ENCODE results near the gene RHOC.

The RHOC gene

DNA sequence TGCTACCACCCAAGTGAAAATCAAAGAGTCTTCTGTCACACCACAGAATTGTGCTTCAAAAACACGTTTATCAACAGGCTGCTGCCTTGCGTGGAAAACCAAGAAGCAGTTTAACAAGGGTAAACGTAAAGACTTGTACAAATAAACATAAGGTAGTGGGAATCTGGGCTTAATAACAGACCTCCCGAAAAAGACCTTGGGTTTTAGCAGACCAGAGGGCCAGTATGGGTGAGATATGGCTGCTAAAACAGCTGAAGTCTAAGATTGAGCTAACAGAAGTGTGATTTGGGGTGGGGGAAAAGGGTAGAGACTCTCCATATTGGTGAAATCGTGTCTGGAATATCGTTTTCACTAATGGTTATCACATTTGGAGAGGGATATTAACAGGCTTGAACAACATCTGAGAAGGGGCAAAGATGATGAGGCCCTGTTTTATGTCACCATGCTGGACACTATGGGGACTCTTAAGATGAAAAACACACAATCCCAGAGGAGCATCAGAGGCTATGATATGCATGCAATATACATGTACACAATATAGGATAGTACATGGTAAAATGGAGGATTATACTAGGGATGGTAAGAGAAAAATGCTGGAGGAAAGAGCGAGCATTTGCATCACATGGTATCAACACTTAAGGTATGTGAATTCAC is 31.1 kb downstream of the RHOC start:
- no peak for DNase-seq

DNA sequence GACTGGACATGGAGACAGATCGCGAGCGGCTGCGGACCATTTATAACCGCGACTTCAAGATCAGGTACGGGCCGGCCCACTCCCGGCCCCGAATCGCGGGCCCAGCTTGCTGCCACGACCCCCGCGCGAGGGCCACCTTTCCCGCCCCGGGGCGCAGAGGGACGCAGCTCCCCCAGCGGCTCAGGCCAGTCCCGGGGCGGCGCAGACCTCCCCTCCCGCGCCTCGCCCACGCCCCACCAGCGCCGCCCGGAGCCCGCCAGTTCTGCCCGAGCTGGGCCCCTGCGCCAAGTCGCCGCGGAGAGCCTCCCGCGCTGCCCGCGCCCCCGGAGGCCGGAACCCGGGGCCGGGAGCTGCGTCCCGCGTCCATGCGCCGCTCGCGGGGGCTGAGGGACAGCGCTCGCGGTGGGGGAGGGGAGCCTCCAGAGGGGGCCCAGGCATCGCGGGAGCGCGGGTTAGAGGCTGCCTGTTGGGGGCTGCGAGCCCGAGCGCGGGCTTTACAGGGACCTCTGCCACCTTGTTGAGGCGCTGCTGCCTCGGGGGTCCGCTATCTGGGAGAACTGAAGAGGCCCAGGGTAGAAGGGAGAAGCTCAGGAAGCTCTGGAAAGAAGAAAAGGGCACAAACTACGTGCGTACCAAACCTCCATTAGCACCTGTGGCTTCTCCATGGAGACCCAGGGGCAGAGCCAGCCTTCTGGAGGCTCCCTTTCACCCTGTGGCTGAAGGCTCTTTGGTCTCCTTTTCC is 31.8 kb downstream of the RHOC start:
- peak; percentile 19 for DNase-seq

DNA sequence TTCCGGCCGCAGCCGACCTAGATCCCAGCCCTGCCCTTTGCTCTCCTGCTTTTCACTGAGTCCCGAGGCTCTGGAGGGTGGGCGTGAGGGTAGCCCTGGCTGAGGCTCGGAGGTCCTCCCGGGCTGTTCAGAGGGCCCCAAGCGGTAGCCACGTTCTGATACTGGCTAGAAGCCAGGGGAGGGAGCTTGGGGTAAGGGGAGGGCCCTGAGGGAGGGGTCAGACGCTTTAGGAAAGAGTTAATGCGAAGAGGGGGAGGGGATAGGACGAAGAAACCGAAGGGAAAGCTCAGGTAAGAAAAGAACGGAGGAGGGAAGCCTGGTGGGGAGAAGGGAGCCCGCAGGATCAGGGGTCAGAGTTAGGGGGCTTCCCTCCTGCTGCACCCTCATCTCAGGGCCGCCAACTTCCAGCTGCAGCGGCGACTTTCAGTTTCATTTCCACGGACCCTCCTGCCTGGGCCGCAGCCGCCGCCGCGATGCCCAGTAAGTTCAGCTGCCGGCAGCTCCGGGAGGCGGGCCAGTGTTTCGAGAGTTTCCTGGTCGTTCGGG is 32.4 kb downstream of the RHOC start, which contains the start of gene MOV10:
MOV10 (plus strand) TSS at position 220 of the 546 bp plus-strand sequence; CDS start at position 474, 254 bp downstream.
- DNase-seq, result peak; percentile 46

DNA sequence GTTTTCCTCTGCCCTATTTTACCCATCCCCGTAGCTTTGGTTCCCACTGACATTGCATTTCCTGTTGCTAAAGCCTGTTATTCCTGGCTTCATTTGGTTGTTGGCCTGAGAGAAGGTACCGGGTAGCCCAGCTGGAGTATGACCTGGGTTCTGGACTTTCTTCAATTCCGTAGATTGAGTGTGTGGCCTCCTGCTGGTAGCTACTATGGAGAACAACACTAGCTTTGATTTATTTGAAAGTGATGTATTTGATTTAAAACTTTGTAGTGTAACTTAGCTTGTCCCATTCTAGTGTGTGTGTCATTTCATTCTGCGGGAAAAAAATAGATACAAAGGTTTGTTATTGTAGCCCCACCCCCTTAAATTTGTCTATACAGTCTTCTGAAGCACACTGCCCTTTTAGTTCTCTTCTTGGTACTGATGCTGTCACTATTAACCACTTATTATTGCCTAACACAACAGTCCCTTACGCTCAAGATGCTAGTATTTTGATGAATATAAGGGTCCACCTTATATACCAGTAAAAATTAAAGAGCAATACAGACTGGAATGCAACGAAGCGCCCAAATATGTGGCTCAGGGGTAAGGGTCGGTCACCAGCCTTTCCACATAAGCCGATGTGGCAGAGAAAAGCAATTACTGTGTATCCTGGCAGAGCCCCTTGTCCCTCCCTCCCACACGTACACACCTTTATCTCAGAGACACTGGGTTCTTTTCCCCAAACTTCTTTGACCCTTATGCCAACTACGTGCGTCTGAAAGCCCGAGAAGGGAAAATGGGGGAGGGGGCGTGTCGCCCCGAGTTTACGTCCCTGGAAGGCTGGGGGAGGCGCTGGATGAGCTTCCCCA is 33.1 kb downstream of the RHOC start:
- no peak for DNase-seq

DNA sequence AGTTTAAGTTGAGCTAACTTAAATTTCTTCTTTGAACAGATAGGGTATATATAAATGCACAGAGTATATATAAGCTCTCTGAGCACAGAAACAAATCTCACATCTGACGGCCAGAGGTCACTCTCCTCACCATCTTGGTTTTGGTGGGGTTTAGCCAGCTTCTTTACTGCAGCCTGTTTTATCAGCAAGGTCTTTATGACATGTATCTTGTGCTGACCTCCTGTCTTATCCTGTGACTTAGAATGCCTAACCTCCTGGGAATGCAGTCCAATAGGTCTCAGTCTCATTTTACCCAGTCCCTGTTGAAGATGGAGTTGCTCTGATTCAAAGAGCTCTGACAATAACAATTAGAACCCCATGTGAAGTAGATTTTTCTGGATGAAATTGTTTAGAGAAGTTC is 34.1 kb downstream of the RHOC start:
- no peak for DNase-seq

DNA sequence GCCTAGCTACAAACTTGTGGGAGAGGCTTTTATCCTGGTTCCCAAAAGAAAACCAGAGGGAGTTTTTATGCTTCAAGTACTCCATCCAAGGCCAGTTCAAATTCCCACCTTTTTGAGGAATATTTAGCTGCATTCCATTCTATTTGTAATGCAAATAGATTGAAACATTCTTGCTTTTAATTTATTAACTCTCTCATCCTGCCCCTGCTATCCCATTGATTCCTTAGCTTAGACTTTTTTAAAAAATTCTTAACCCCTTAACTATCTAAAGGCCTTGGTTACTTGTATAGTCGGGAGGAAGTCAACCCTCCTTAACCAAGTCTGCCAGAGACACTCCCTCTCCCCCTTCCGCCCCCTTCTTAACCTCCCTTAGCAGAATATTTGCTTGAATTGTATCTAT is 34.9 kb downstream of the RHOC start:
- DNase-seq, result no peak

DNA sequence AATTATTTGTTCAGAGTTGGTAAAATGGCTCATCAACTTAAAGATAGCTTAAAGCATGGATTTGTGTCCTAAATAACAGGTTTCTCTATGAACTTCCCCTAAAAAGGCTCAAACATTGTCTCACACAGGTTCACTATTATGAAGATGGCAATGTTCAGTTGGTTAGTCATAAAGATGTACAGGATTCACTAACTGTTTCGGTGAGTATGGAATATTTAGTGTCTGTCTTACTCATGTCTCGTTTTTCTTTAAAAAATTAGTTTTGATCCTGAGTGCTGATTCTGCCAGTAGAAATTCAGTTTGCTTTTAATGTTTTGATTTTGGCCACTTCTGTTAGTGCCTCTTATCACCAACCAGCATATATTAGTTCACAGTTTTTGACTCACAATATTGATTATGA is 40.0 kb downstream of the RHOC start:
- DNase-seq, result no peak

DNA sequence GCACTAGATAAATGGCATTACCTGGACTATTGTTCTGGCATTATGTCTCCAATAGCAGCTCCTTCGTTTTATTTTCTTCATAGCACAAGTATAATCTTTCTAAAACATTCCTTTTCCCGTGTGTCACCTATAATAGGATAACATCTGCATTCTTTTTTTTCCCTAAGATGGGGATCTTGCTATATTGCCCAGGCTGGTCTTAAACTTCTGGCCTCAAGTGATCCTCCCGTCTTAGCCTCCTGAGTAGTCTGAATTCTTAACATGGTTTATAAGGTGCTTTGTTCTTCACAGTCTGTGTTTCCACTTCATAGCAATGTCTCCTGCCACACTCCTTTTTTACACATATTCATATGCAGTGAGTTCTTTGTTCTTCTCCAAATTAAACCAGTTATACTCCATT is 41.1 kb downstream of the RHOC start:
- no peak for DNase-seq

DNA sequence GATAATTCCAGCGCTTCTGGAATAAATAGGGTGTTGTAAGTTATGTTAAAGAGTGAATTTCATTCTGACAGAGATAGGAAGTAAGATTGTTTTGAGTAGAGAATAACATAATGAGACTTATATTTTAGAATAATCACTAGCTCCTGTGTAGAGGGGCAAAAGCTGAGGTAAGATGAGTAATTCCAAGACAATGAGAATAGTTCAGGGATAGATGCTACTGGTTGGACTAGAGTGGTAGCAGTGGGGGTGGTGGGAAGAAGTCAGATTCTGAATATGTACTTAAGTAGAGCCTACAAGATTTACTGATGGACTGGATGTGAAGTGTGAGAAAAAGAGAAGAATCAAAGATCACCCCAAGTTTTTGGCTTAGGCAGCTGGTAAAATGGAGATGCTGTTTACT is 55.7 kb downstream of the RHOC start:
- DNase-seq, result no peak

Measured in activated effector memory CD4-positive, alpha-beta T cell treated with Interleukin-2 at 50 U/mL for 16 hours (primary cell).